ENCODE data around the gene AGFG1.

- TF ChIP-seq CTCF (IDR thresholded peaks at IDR 0.05): no peak
- no peak for TF ChIP-seq POLR2A (IDR thresholded peaks at IDR 0.05)
These were observed 107.8 kb downstream of the AGFG1 start for GRCh38 chr2:227579791-227580190.

Data from heart left ventricle (tissue), 13 donors.